GM23338 (cell line): ENCODE measurements around the gene MAMDC2.

Source experiments
- CREB1 ChIP-seq: fragments of 250-450 bp; sonication (Bioruptor Pico); IDR thresholded peaks from 2 replicates; pipeline ENCODE4 v1.5.0; 2020; ENCODE audit warnings: low read depth, mild to moderate bottlenecking, moderate library complexity
- EZH2 ChIP-seq: fragments of 200-600 bp; sonication (generic); IDR thresholded peaks from one replicate; pipeline ENCODE4 v1.8.0; 2017; ENCODE audit warnings: antibody characterized with exemption, mild to moderate bottlenecking, low read depth; ENCODE audit not compliant: unreplicated experiment
- EZH2phosphoT487 ChIP-seq: fragments of 200-600 bp; sonication (generic); IDR thresholded peaks from one replicate; pipeline ENCODE4 v1.8.1; 2018; ENCODE audit warnings: antibody characterized with exemption; ENCODE audit not compliant: unreplicated experiment
- JUNB ChIP-seq: IDR thresholded peaks from one replicate; pipeline ENCODE4 v1.6.1; 2016; ENCODE audit warnings: antibody characterized with exemption; ENCODE audit not compliant: unreplicated experiment
- NANOG ChIP-seq: IDR thresholded peaks from 2 replicates; pipeline ENCODE4 v1.6.1; 2016; ENCODE audit warnings: antibody characterized with exemption, borderline replicate concordance
- POLR2AphosphoS5 ChIP-seq: IDR thresholded peaks from 2 replicates; pipeline ENCODE4 v1.6.1; 2016; ENCODE audit warnings: antibody characterized with exemption, low read depth
- STAT1 ChIP-seq: IDR thresholded peaks from one replicate; pipeline ENCODE4 v1.6.1; 2016; ENCODE audit warnings: antibody characterized with exemption; ENCODE audit not compliant: unreplicated experiment
- ZNF114 ChIP-seq: fragments of 250-450 bp; sonication (Bioruptor Pico); IDR thresholded peaks from 2 replicates; pipeline ENCODE4 v1.5.0; 2020; ENCODE audit warnings: mild to moderate bottlenecking, moderate library complexity
- ZNF462 ChIP-seq: fragments of 250-450 bp; sonication (Bioruptor Pico); IDR thresholded peaks from 2 replicates; pipeline ENCODE4 v1.5.0; 2020; ENCODE audit warnings: mild to moderate bottlenecking, moderate library complexity
- TF ChIP-seq, protein P1 (sequence below), 2 experiments: fragments of 200-600 bp in 1 of 2; sonication (generic) in 1 of 2; conservative IDR thresholded peaks; 2 replicates each; pipeline versions ENCODE4 v1.5.1 to v1.6.1; 2016 to 2017; ENCODE audit warnings: antibody characterized with exemption in 2 of 2, low read depth in 2 of 2, mild to moderate bottlenecking in 2 of 2, moderate library complexity in 1 of 2
- TF ChIP-seq, protein P2 (sequence below): IDR thresholded peaks from one replicate; pipeline ENCODE4 v1.6.1; 2018; ENCODE audit warnings: antibody characterized with exemption; ENCODE audit not compliant: unreplicated experiment
- TF ChIP-seq, protein P3 (sequence below): IDR thresholded peaks from 2 replicates; pipeline ENCODE4 v1.6.1; 2016; ENCODE audit warnings: antibody characterized with exemption

GRCh38 chr9:70262366-70262765, 218.7 kb downstream of the MAMDC2 start:
- TF ChIP-seq, protein P1, sequence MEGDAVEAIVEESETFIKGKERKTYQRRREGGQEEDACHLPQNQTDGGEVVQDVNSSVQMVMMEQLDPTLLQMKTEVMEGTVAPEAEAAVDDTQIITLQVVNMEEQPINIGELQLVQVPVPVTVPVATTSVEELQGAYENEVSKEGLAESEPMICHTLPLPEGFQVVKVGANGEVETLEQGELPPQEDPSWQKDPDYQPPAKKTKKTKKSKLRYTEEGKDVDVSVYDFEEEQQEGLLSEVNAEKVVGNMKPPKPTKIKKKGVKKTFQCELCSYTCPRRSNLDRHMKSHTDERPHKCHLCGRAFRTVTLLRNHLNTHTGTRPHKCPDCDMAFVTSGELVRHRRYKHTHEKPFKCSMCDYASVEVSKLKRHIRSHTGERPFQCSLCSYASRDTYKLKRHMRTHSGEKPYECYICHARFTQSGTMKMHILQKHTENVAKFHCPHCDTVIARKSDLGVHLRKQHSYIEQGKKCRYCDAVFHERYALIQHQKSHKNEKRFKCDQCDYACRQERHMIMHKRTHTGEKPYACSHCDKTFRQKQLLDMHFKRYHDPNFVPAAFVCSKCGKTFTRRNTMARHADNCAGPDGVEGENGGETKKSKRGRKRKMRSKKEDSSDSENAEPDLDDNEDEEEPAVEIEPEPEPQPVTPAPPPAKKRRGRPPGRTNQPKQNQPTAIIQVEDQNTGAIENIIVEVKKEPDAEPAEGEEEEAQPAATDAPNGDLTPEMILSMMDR (conservative IDR thresholded peaks at IDR 0.05; ENCODE audit: low read depth in 2 of 2): no peak
- TF ChIP-seq NANOG (no peak), POLR2AphosphoS5 (no peak), EZH2 (no peak), JUNB (no peak), EZH2phosphoT487 (no peak), ZNF462 (CRISPR knock-in tag) (no peak), ZNF114 (CRISPR knock-in tag) (no peak), STAT1 (no peak), CREB1 (CRISPR knock-in tag) (no peak)
- TF ChIP-seq, protein P2, sequence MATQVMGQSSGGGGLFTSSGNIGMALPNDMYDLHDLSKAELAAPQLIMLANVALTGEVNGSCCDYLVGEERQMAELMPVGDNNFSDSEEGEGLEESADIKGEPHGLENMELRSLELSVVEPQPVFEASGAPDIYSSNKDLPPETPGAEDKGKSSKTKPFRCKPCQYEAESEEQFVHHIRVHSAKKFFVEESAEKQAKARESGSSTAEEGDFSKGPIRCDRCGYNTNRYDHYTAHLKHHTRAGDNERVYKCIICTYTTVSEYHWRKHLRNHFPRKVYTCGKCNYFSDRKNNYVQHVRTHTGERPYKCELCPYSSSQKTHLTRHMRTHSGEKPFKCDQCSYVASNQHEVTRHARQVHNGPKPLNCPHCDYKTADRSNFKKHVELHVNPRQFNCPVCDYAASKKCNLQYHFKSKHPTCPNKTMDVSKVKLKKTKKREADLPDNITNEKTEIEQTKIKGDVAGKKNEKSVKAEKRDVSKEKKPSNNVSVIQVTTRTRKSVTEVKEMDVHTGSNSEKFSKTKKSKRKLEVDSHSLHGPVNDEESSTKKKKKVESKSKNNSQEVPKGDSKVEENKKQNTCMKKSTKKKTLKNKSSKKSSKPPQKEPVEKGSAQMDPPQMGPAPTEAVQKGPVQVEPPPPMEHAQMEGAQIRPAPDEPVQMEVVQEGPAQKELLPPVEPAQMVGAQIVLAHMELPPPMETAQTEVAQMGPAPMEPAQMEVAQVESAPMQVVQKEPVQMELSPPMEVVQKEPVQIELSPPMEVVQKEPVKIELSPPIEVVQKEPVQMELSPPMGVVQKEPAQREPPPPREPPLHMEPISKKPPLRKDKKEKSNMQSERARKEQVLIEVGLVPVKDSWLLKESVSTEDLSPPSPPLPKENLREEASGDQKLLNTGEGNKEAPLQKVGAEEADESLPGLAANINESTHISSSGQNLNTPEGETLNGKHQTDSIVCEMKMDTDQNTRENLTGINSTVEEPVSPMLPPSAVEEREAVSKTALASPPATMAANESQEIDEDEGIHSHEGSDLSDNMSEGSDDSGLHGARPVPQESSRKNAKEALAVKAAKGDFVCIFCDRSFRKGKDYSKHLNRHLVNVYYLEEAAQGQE: no peak
- TF ChIP-seq, protein P3, sequence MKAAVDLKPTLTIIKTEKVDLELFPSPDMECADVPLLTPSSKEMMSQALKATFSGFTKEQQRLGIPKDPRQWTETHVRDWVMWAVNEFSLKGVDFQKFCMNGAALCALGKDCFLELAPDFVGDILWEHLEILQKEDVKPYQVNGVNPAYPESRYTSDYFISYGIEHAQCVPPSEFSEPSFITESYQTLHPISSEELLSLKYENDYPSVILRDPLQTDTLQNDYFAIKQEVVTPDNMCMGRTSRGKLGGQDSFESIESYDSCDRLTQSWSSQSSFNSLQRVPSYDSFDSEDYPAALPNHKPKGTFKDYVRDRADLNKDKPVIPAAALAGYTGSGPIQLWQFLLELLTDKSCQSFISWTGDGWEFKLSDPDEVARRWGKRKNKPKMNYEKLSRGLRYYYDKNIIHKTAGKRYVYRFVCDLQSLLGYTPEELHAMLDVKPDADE: no peak
